HepG2 (cell line): Measurements from ENCODE around the gene GMPR.

Experiments
- ATF7 ChIP-seq, 2 experiments: fragments of 450-650 bp in 1 of 2; sonication (generic) in 1 of 2; formaldehyde crosslinking in 1 of 2; IDR thresholded peaks; 2 replicates each; pipeline versions ENCODE4 v1.4.0 to v1.6.1; 2016 to 2020; ENCODE audit warnings: antibody characterized with exemption in 1 of 2, mild to moderate bottlenecking in 1 of 2, missing genetic modification reagents in 1 of 2
- CTCF ChIP-seq: sonication (generic); formaldehyde crosslinking; IDR thresholded peaks from 2 replicates; pipeline ENCODE4 v1.5.0; 2020; ENCODE audit warnings: mild to moderate bottlenecking, missing genetic modification reagents, moderate library complexity
- ETV5 ChIP-seq: IDR thresholded peaks from 2 replicates; pipeline ENCODE4 v1.6.1; 2018; ENCODE audit warnings: missing biosample characterization, missing genetic modification reagents, inconsistent platforms, borderline replicate concordance
- POLR2AphosphoS5 ChIP-seq: IDR thresholded peaks from 2 replicates; pipeline ENCODE4 v1.6.1; 2012; ENCODE audit warnings: low read depth, low read length
- RAD21 ChIP-seq: fragments of 450-650 bp; formaldehyde crosslinking; IDR thresholded peaks from 2 replicates; pipeline ENCODE4 v1.5.0; 2020; ENCODE audit warnings: mild to moderate bottlenecking
- SP1 ChIP-seq, 2 experiments: fragments of 450-650 bp in 1 of 2; sonication (generic) in 1 of 2; formaldehyde crosslinking in 1 of 2; IDR thresholded peaks; 2 replicates each; pipeline versions ENCODE4 v1.4.0 to v1.6.1; 2016 to 2020; ENCODE audit warnings: missing genetic modification reagents in 1 of 2

- TF ChIP-seq POLR2AphosphoS5 (no peak), ATF7 (IDR thresholded peaks at IDR 0.05) (no peak), ATF7 (CRISPR knock-in tag; IDR thresholded peaks at IDR 0.05) (no peak), CTCF (CRISPR knock-in tag) (no peak), ETV5 (CRISPR knock-in tag) (no peak), SP1 (IDR thresholded peaks at IDR 0.05) (no peak), SP1 (CRISPR knock-in tag; IDR thresholded peaks at IDR 0.05) (no peak), RAD21 (CRISPR knock-in tag) (no peak)
Observed at GRCh38 chr6:16201706-16202105, 36.7 kb upstream of the GMPR start.
